Islet precursor cell (in vitro differentiated cells): ENCODE measurements around the gene TAGLN2.

ENCODE experiments used
- DNase-seq: peaks from one replicate; pipeline ENCODE4 v3.0.0-alpha.2; 2018

TAGLN2 gene

DNA sequence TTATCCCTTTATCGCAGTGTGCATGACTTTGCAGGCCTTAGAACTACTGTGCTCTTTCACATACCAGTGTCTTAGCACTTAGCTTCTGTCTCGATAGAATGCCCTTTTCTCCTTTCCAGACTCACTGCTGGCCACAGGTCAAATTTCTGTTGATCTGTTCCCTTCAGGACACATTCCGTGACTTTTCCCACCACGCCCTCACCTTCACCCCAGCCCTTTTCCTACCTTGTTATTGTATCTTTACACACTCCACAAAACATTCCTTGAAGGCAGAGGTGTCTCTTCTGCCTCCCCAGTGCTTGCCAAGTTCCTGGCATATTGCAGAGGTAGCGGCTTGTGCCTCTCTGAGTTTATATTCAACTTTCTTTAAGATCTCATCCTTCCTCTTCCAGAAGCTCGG lies 23.8 kb upstream of the TAGLN2 start:
- DNase-seq, result peak; percentile 57

DNA sequence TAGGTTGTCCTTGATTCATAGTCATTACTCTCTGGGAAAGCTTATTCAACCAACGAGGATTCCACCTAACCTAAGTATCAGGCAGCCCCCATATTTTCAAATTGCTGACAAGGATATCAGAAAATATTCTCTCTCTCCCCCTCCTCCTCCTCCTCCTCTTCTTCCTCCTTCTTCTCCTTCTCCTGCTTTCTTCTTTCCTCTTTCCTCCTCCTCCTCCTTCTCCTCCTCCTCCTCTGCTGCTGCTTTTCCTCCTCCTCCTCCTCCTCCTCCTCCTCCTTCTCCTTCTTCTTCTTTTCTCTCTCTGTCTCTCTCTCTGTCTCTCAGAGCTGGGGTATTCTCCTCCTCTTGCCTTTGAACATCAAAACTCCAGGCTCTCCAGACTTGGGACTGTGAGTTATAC lies 22.6 kb upstream of the TAGLN2 start:
- peak; percentile 22 for DNase-seq

DNA sequence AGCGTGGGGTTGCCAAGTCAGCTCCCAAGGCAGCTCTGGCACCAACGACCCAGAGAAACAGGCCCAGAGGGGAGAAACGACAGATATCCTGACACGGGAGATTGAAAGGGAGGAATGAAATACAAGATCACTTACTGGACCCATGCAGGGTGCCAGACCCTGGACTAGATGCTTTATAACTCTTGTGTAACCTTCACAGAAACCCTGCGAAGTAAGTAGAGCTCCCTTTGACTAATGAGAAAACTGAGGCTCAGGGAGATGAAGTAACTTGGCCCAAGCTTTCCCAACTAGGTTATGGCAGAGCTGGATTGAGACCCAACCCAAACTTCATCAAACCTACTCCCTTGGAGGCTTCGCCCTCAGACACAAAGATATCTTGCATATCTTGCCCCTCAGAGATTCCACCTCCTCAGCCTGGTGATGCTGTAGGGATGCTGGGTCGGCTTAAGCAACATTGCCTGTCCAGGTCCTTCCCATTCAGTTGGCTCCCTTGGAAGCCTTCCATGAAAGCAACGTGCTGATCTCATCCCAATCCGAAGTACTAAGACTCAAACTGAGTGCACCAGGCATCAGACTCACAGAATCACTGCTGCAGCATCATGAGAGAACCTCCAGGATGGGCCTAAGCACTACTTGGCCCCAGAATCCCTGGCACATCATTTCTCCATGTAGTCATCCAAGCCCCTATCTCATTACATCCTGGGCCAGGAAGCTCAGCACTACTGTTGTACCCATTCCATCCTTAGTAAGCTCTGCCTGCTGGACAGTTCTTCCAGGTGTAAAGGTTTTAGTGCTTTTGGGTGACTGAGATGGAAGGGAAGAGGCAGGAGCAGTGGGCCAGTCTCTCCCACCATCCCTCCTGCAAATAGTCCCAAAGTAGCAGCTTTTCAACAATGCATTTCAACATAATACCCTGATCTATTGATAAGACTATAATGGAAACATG lies 21.2 kb upstream of the TAGLN2 start:
- DNase-seq, result peak; percentile 47

DNA sequence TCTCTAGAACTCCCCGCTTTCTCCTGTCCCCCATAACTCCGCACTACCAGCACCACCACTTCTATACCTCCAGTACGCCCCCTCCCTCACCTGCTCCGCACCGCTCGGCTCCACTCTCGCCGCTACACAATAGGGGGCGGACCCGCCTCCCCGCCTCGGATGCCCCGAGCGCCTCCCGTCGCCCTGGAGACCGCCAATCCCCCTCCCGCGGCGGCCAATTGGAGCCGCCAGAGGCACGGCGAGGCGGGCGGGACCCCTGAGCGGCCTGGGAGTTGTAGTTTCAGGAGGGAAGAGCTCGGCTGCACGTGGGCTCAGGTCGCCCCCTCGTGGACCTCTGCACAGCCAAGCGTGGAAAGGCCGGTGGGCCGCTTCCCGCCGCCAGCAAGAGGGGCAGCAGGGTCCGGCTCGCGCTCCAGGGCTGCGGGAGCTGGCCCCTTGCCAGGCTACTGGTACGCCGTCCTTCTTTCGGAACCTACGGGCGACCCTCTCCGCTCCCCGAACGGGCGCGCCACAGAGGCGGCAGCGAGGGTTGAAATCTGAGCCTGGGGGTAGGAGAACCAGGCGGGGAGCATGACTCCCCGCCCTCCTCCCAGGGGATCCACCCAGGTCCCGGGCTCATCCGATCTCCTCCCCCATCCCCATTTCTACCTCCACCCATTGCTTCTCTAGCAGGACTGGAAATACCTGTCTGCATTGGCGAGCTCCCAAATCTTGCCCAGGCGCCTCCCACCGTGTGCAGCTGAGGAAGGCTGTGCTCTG lies 20.4 kb upstream of the TAGLN2 start, which contains the start of gene IGSF9:
Gene IGSF9 (minus strand): TSS at position 131 of the 759 bp plus-strand sequence. CDS start 2,159 bp downstream, outside the sequence.
- peak; percentile 98 for DNase-seq

DNA sequence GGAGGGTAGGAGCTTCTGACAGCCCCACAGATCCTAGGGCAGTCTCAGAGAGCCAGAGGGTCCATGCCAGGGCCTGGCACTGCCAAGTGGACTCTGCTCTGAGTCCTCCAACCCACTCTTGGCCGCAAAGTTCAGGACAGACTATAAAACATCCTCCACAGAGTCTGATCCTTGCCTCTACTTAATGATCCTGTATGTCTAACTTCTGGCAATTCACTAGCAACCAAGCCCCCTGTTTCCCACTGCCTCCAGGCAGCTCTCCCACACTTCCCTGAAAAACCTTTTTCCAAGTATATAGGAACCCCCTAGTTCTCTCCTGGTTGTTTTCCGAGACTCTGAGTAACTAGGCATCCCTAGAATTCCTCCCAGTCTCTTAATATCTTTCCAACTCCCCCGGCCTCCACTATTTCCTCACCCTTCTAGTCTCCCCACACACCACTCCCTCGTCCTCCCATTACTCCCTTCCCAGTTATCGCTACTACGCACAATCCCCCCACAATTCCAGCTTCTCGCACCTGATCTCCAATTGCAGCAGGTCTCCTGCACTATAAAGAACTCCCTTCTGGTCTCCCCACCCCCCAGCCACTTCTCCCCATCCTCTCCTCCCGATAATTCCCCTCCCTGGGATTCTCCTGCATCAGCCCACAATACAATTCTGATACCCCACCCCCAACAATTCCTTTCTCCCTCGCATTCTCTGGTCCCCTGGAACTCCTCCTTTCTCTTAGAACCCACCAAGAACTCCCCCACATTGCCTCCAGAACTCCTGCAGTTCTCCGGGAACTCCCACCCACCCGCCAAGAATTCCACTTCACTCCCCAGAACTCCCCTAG lies 19.5 kb upstream of the TAGLN2 start:
- DNase-seq, result peak; percentile 44

DNA sequence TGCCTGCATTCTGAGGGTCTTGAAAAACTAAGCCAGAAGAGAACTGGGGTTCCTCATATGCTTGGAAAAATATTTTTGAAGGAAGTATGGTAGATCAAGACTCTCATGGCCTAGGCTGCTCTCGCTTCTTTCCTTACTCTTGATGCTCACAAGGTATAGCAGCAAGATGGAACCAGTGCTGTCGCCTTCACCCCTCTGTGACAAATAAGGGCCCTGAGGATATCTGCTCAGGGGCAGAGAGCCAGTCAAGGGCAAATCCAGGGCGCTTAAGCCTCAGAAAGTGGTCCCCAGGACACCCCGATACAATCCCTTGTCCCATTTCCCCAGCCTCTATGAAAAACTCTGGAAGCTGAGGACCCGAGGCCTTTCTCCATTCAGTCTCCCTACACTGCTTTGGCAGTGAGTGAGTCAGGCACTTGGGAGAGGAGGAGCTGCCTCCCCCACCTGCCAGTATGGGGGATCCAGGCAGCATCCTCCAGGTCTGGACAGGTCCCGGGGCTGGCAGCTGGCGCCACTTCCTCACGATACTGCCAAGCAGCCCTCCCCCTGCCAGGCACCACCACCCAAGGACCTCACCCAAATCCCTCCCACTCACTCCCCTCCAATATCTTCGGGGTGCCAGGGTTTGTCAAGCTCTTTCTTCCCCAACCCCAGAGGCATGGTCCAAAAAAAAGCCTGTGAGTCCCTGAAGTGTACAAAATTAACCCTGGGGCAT lies 18.8 kb upstream of the TAGLN2 start:
- DNase-seq, result peak; percentile 43

DNA sequence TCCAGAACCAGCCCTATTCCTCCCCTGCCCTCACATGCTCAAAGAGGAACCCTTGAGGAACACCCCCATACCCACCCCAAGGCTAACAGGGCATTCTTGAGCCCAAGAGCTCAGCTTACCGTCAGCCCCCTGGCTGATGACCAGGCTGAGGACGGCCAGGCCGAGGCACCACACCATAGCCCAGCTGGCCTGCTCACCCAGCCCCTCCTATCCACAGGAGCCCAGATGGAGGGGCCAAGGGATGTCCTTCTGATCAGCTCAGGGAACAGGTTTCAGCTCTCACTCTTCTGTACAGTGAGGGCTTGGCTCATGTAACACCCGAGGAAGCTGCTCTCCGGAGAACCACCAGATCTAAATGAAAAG lies 18.0 kb upstream of the TAGLN2 start:
- peak; percentile 38 for DNase-seq

DNA sequence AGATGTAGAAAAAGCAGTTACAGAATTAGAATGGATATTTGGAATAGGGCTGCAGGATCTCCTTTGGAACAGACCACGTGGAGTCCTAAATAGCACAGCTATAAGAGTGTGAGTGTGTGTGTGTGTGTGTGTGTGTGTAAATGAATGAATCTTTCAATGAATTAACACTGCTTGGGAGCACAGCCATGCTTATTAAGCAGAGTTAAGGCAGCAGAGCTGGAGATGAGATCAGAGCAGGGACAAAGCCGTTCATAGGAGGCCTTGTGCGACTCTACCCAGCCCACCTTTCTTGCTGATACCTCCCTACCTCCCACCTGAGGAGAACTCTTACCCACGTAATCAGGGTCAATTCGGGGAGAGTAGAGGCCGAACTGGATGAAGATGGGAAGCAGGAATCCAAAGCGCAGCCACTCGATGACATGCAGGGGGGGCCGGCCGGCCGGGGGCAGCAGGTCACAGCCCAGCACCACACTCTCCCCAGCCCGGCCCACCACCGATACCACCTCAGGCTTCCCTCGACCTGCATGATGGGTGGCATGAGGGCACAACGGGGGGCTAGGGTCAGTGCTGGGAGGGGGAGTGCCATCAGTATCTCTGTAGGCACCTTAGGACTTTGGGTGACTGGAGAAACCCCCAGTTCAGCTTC lies 17.4 kb upstream of the TAGLN2 start:
- peak; percentile 38 for DNase-seq

DNA sequence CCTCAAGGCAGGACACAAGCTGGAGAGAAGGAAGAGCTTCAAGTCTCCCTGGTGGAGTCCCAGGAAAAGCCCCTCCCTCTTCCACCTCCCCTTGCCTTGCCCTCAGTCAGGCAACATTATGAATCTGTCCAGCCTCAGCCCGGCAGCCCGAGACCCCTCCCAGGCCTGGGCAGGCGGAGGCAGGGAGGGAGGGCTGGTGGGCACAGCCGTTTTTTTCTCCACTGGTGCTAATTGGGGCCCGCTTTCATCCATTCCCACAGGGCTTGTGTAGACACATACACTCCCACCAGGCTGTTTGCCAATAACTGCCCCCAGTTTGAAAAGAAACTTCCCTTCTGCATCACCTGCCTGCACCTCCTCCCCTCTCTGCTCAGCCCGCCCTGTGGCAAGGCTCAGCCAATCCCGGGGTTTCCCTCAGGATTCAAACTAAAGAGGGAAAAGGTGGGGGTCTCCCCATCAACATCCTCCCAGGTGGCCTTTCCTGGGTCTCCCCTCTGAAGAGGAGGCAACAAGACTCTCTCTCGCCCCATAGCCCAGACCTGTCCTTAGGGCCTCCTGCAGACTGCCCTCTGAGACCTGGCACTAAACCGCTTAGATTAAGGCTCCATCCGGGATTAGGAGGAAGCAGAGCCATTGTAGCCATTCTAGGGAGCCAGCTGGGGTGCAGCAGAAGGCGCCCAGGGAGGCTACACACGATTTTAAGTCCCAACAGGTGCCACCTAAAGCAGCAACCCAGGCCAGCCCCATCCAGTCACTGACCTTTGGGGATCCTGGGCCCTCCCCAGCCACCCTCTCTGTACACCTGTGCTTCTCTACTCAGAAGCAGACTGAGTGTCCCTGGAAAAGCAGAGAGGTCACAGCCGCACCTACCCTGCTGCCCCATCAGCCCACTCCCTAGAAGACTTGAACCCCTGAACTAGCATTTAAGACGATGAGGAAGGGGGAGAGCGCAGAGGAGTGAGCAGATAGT lies 16.6 kb upstream of the TAGLN2 start:
- DNase-seq, result no peak

DNA sequence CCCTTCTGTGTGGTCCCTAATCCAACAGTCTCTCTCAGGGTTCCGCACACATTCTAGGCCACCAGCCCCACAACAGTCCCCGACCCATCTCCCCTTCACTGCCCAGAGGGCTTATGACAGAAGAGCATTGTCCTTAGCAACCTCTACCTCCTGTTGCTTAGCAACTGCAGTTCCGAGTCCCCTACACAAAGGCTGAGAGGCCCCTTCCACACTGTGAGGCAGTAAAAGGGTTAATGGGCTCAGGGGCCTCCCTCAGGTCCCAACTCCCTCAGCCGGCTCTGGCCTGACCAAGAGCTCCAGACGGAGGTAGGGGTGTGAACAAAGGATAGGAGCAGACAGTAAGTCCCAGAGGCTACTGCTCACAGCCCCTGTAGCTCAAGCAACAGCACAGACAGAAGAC lies 15.8 kb upstream of the TAGLN2 start:
- DNase-seq, result no peak

DNA sequence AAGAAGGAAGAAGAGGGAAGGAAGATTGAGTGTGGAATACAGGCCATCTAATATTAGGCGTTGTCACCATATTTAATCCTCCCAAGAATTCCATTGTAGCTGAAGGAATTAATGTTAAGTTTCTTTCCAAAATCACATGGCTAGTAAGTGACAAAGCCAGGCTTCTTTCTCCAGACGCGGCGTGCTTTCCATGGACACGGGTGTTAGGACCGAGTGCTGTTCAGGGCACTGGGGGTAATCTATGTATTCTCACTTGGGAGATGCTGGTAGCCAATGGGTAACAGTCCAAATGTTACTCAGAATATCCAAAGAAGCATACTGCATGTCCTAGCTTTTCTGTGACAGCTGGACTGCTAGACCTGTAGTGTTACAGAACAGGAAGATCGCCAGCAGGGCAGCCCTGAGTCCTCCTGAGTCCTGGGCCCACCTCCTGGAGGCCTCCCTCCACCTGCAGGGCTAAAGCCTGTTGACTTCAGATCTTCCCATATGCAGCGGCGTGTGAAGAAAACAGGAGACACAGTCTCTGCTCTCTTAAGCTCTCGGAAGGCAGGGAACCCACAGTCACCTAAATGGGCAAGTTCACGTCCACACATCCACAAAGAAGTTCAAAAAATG lies 14.8 kb upstream of the TAGLN2 start:
- DNase-seq, result no peak

DNA sequence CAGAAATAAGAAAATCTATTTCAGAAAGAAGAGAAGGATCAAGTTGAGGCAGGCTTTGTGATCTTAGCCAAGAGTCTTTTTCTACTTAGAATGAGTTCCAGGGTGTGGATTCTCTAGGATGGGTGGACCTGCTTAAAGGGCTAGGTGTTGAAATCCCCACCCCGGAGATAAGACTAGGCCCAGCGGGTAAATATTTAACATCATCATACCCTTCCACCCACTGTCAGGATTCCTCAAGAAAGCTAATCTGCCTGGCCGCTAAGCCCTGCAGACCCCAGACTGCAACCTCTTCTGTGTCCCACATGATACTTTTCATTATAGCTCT lies 14.3 kb upstream of the TAGLN2 start:
- no peak for DNase-seq

DNA sequence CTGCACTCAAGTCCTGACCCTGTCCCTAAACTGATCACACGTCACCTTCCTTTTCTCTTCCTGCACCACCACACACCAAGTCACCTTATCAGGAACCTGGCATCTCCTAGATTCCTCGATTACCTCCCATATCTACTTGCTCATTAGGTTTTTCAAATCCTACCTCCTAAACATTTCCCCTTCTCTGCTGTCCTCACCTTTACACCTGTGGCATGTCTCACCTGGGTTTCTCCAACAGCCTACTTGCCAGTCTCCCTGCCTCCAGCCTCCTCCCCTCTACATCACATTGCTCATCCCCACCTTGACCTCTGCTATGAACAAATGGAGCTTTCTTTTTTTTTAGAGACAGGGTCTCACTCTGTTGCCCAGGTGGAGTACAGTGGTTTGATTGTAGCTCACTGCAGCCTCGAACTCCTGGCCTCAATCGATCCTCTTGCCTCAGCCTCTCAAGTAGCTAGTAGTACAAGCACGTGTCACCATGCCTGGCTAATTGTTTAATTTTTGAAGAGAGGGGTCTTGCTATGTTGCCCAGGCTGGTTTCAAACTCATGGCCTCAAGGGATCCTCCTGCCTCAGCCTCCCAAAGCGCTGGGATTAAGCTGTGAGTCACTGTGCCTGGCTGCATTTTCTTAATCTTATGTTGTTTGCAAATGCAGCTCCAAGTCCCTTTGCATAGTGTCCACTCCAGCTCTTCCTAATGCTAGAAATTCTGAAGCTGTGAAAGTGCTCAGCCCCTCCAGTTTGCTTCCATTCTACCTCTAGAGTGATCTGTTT lies 13.8 kb upstream of the TAGLN2 start:
- DNase-seq, result no peak

DNA sequence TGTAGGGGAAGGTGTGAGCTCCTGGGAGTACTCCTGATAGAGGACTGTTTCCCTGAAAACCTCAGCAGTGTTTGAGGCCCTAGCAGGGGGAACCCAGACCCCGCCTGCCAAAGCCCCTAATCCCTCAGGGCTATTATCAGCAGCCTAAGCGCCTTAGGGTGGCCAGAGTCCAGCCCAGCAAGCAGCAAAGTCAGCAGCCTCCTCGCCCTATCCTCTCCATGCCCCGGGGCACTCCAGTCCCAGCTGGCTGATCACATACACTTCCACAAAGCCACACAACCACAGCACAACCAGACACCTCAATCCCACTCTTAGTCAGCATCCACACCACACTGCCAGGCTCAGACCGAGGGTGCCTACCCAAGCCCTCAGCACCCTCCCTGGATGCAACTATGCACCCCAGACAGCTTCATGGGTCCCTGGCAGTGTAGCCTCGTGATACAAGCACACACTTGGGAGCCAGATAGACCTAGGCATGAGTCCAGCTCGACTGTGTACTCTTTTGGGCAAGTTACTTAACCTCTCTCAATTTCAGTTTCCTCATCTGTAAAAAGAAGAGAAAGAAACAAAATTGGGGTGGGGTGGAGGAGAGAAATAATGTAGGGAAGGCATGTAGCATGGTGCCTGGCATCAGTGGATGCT lies 13.0 kb upstream of the TAGLN2 start:
- no peak for DNase-seq

DNA sequence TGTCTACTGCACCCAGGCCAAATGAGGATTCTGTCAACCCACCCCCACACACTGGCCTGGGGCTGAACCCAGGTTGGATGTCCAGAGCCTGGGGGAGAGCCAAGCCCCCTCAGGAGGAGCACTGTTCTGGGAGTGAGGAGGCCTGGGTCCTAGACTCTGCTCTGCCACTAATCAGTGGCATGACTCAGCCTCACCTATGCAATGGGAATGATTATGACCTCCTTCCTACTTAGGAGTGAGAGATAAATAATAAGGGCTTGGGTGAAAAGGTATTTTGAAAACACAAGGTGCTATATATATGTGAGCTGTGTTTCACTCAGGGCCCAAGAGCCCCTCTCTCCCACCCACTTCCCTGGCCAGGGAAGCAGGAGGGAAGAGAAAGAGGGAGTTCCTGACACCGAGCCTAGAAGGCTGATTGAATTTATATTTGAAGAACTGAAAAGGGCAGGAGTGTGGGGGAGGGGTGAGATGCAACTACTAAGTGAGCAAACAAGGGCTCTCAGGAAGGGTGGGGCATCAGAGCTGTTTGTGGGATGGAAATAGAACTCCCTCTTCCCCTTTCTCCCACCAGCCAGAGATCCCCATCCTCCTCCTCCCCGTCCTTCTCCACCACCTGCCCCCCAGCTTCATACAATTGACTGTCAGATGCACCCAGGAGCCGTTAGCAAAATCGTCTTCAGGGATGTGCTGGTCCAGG lies 11.9 kb upstream of the TAGLN2 start:
- DNase-seq, result no peak

DNA sequence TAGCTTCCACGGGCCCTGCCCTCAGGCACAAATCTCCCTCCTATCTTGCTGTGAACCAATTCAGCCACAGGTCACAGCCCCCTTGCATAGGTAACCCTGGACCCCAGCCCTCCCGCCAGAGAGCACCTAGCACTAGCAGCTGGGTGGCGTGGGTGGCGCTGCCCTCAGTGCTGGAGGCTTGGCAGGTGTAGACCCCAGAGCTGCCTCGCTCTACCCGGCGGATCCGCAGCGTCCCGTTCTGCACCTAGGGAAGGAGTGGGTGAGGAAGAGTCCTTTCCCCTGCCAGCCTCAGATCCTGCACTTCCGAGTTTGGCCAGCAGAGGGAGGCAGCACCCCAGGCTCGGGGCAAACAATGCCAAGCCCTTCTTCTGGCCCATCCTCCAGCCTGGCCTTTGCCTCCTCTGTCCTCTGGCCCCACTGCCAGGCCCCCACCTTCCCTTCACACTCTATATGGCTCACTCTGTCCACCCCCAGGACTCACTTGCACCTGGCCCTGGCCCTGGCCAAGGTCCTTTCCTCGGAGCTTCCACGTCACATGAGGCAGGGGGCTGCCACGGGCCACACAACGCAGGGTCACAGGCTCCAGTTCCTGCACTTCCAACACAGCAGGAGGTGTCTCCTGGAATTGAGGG lies 11.1 kb upstream of the TAGLN2 start:
- peak; percentile 89 for DNase-seq

DNA sequence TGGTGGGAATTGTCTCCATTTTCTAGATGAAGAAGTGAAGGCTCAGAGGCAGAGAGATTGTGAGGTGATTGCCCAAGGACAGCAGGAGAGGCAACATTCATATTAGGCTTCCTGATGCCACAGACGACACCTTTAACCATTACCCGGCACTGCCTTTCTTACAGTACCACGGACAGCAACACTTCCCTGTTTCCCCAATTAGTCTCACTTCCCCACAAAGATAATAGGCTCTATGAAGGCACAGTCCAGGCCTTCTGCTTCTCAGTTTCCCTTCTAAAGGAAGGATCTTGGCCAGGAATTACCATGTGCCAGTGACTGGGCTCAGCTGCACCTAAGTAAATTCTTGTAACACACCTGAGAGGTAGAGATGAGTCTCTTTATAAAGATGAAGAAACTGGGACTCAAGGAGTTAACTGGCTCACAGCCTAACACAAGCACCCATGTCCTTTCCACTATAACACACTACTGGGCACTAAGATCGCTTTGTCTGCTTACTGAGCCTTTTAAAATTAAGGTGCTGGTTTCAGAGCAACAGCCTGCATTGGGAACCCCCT lies 10.5 kb upstream of the TAGLN2 start:
- no peak for DNase-seq

DNA sequence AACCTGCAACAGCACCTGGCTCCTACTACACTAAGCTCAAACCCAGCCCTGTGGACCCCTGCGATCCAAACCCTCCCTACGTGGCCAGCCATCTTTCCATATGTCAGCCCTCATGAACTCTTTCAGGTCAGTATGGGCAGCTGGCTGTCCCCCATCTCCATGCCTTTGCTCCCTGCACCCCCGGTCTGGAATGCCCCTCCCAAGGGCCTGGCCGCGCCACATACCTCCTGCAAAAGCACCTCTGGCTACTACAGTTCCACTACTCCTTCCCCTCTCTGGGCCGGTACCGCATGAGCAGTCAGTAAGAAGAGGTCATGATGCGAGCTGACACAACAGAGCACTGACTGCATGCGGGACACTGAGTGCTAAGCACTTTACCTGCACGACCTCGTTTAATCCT lies 10.0 kb upstream of the TAGLN2 start:
- DNase-seq, result no peak
